Middle frontal gyrus (tissue), 1 donor: ENCODE data around the gene TRAF3.
"Not testable (repeated sequence)": the region's sequence is repeated elsewhere in the genome, so short reads cannot be mapped to it uniquely, and the experiment has no call there.

ENCODE experiments used
- DNase-seq: peaks from one replicate; pipeline ENCODE4 v3.0.0-alpha.2; 2015; ENCODE audit warnings: low spot score; ENCODE audit errors: extremely low spot score

TRAF3 gene

GRCh38 chr14:102827716-102828115 is 50.5 kb downstream of the TRAF3 start:
- no peak for DNase-seq

GRCh38 chr14:102828151-102828550 is 50.9 kb downstream of the TRAF3 start:
- peak; percentile 9 for DNase-seq

- DNase-seq: no peak
Observed at GRCh38 chr14:102829016-102829548, 51.8 kb downstream of the TRAF3 start.

GRCh38 chr14:102830474-102831045 is 53.3 kb downstream of the TRAF3 start:
- no peak for DNase-seq

- no peak for DNase-seq
Observed at GRCh38 chr14:102831163-102831804, 54.0 kb downstream of the TRAF3 start.

- DNase-seq: no peak
Observed at GRCh38 chr14:102833341-102833740, 56.1 kb downstream of the TRAF3 start.

- no peak for DNase-seq
Observed at GRCh38 chr14:102833991-102834390, 56.7 kb downstream of the TRAF3 start.

- DNase-seq: no peak
Observed at GRCh38 chr14:102835959-102836358, 58.7 kb downstream of the TRAF3 start.

- DNase-seq: not testable (repeated sequence)
Observed at GRCh38 chr14:102837120-102837519, 59.9 kb downstream of the TRAF3 start.

GRCh38 chr14:102838501-102838900 is 61.3 kb downstream of the TRAF3 start:
- DNase-seq: no peak

GRCh38 chr14:102840115-102840514 is 62.9 kb downstream of the TRAF3 start:
- DNase-seq: no peak

GRCh38 chr14:102840771-102841528 is 63.7 kb downstream of the TRAF3 start:
- no peak for DNase-seq

- DNase-seq: no peak
Observed at GRCh38 chr14:102848830-102849525, 71.7 kb downstream of the TRAF3 start.

- no peak for DNase-seq
Observed at GRCh38 chr14:102849526-102850379, 72.5 kb downstream of the TRAF3 start.

- no peak for DNase-seq
Observed at GRCh38 chr14:102853648-102854047, 76.4 kb downstream of the TRAF3 start.

GRCh38 chr14:102854091-102854703 is 76.9 kb downstream of the TRAF3 start:
- DNase-seq: no peak

GRCh38 chr14:102856179-102856578 is 78.9 kb downstream of the TRAF3 start:
- no peak for DNase-seq

- DNase-seq: no peak
Observed at GRCh38 chr14:102857444-102857843, 80.2 kb downstream of the TRAF3 start.

GRCh38 chr14:102859911-102860310 is 82.7 kb downstream of the TRAF3 start:
- DNase-seq: no peak

- DNase-seq: no peak
Observed at GRCh38 chr14:102862154-102862773, 85.0 kb downstream of the TRAF3 start.
